Activated CD4-positive, CD25-positive, alpha-beta regulatory T cell treated with anti-CD3 and anti-CD28 coated beads, Interleukin-2, amount 50 U/mL, for 16 hours (primary cell): ENCODE results near the gene QSOX2.

Experiments
- DNase-seq: peaks from one replicate; pipeline ENCODE4 v3.0.0-alpha.2; 2020; ENCODE audit warnings: low read depth, low spot score

QSOX2 gene

GRCh38 chr9:136252846-136253245, 7.2 kb upstream of the QSOX2 start:
- DNase-seq, result no peak

DNA sequence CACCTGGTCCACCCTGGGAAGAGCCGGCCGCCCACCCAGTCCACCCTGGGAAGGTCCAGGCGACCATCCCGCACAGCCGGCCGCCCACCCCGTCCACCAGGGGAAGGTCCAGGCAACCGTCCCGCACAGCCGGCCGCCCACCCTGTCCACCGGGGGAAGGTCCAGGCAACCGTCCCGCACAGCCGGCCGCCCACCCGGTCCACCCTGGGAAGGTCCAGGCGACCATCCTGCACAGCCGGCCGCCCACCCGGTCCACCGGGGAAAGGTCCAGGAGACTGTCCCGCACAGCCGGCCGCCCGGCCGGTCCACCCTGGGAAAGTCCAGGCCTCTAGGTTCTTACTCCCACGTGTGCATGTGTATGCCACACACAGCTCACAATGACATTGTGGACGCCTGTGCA, 6.7 kb upstream of the QSOX2 start:
- no peak for DNase-seq

DNA sequence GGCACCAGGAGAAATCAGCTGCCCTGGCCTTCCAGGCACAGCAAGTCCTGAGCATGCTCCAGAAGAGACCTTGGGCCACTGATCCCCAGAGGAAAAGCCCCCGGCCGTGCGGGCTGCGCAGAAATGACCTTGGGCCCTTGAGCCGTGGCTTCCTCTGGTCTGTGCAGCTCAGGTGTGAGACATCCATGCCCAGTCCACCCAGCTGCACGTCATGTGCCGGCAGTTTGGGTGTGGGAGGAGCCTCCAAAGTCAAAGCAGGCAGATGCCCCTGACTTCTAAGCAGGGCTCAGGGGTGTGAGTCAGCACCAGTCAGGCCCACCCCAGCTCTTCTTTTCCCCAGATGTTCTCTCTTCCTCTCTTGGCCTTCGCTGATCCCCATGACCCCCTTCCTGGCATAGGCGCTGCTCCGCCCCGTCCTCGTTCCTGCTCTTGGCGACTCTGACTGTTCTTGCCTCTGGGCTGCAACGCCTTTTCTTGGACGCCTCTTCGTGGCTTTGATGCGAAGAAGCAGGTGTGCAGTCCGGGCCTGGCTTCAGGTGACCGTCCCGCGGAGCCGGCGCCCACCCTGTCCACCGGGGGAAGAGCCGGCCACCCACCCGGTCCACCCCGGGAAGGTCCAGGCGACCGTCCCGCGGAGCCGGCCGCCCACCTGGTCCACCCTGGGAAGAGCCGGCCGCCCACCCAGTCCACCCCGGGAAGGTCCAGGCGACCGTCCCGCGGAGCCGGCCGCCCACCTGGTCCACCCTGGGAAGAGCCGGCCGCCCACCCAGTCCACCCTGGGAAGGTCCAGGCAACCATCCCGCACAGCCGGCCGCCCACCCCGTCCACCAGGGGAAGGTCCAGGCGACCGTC, 5.9 kb upstream of the QSOX2 start:
- no peak for DNase-seq

DNA sequence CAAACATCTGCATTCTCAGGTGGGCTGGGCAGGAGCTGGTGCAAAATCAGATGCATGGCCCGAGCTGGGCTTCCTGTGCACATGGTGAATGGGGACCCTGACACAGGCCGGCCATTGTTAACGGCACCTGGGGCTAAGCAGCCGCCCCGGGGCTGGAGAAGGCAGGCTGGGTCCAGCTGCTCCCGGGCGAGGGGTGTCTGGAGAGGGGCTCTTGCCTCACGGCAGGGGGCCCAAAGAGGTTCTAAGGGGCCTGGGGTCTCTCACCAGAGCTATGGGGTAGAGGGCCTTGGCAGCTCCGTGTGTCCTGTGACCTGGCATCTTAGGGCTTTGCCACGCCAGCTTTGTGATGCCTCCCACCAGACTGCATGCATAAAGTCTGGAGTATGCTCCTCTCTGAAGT, 5.1 kb upstream of the QSOX2 start:
- DNase-seq, result no peak

DNA sequence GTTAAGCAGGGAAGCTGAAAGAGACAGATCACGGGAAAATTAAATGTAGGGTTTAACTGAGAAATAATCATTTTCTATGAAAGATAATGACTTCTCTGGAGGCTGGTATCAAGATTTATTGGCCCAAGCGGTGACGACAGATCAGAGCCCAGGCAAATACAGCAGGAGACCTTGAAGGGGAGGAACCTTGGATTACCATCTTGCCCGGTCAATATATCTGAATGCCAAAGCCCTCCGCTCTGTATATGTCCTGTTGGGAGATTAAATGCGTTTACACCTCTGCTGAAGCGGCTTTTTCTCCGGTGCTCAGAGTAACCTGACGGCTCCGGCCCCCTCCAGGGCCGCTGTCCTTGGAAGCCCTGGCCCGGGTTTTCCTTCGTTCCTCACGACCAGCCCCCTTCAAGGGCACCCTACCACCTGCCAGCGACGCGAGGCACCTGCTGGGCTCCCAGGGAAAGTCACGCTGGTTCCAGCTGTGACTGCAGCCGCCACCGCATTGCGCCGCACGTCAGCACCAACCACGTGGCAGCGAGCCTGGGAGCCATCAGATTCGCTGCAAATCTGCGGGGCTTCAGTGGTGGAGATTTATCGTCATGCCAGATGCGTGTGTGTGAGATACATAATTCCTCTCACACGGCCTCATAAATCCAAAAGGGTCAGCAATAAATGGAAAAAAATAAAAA, 4.4 kb upstream of the QSOX2 start:
- no peak for DNase-seq

- DNase-seq, result no peak
Observed at GRCh38 chr9:136248951-136249876, 3.6 kb upstream of the QSOX2 start.

GRCh38 chr9:136247947-136248637, 2.5 kb upstream of the QSOX2 start:
- DNase-seq, result no peak

GRCh38 chr9:136247551-136247916, 1.9 kb upstream of the QSOX2 start:
- no peak for DNase-seq

GRCh38 chr9:136246849-136247550, 1.4 kb upstream of the QSOX2 start:
- no peak for DNase-seq

- DNase-seq, result no peak
Observed at GRCh38 chr9:136244969-136245218, 718 bp downstream of the QSOX2 start.

- DNase-seq, result peak; percentile 26
Observed at GRCh38 chr9:136244122-136244968, 1.3 kb downstream of the QSOX2 start.

DNA sequence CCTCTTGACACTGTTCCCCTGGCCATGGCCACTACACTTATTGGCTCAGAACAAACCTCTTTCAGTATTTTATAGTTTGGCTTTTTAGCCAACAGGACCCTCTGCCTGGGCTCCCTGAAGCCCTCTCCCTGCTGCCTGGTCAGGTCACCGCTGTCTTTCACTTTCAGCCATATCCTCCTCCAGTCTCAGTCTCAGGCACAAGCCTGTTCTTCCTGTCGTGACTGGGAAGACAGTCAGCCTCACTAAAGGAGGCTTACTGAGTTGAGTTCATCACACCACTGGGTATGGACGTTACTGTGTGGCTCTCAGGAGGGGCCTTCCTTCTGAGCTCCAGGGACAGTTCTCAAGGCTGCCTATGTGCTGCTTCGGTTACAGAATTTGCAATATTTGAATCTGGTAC, 2.0 kb downstream of the QSOX2 start:
- no peak for DNase-seq

DNA sequence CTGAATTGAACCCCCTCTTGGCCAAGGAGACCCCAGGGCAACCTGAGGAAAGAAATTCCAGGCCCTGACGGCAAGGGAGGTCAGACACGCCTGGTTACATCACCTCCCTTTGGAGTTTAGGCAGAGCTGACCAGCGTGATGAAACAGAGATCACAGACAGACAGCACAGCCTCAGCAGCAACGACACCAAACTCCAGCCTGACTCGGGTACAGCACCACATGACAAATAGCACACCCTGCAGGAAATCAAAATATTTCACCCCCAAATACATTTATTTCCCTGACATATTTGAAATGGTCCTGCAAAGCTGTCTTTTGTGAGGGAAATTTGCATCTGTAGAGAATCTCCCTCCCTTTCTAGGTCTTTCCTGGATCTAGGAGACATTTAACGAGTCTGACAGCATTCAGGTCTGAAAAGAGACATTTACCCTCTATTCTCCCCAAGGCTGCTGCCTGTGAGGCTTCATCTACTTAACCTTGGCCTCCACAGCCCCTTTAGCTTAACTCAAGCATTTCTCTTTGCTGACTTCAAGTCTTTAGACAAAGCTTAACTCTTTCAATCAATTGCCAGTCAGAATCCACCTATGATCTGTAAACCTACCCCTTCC, 2.6 kb downstream of the QSOX2 start:
- DNase-seq, result no peak

DNA sequence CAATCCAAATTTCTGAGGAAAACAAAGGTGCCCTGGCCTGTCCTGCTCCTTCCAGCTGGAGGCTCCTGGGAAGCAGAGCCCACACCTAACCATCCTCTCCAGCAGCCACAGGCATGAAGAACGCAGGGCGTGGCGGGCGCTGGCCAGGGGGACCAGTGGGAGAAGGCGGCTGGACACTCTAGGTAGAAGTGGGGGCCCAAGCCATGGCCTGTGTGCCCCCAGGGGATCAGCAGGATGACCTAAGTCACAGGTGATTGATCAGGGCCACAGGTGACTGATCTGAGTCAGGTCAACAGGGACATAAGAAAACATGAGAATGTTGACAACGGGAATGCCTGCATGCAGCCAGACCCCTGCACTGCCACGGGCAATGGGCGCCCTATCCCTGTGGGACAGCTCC, 3.4 kb downstream of the QSOX2 start:
- DNase-seq, result no peak

DNA sequence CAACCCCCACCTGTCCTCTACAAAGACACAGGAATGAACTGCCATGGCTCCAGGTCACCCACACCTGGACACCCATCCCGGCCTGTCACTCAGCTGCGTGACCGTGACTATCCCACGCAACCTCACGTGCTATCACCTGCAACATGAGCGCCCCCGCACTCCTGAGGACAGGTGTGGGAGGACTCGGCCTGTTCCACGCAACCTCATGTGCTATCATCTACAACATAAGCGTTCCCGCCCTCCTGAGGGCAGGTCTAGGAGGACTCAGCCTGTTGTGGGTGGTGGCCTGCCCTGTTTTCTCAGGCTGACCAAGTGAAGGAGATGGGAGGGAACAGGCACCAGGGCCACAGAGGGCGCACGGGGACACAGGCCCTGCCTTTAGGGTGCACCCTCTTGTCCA, 4.1 kb downstream of the QSOX2 start:
- no peak for DNase-seq

DNA sequence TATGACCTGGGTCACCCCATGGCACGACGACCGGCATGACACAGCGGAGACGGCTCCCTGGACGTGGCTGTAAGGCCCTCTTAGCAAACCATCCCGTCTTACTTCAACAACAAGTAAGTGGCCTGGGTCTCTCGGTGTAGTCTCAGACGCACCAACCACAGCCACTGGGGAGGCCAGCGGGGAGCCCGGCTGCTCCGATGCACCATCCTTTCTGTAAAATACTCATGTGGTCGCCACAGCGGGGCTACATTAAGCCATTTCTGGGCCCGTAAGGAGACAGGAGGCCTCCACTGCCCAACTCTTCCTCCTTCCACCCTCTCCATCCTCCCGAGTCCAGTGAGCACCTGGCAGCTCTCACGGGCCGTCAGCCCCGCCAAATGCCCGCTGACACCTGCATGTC, 4.7 kb downstream of the QSOX2 start:
- DNase-seq, result no peak

GRCh38 chr9:136239983-136240330, 5.7 kb downstream of the QSOX2 start:
- DNase-seq, result no peak

DNA sequence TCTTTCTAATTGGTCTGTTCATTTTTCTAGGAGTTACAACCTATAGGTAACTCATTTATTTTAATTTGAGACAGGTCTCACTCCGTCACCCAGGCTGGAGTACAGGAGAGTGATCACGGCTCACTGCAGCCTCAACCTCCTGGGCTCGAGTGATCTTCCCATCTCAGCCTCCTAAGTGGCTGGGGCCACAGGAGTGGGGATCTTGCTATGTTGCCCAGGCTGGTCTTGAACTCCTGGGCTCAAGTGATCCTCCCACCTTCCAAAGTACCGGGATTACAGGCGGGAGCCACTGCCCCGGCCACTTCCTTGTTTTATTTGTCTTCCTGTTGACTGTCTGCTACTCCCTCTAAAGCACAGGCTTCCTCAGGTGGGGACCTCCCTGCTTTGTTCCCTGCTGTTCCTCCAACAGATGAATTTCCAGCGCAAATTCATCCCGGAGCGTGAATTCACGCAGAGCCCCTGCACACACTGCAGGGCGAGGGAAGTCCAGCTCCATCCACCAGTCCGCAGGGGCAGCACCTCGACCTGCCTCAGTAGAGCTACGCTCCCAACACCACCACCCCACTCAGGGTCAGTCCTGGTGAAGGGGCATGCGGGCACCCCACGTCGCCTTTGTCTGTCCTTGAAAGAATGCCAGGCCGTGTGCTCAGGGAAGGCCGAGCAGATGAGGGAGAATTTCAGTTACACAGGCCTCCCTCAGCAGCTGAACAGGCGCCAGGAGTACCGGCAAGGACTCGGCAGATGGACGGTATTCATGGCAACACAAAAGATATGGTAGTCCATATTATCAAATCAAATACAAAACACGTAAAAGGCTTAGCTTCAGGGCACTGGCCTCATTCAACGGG, 6.3 kb downstream of the QSOX2 start:
- DNase-seq, result no peak

DNA sequence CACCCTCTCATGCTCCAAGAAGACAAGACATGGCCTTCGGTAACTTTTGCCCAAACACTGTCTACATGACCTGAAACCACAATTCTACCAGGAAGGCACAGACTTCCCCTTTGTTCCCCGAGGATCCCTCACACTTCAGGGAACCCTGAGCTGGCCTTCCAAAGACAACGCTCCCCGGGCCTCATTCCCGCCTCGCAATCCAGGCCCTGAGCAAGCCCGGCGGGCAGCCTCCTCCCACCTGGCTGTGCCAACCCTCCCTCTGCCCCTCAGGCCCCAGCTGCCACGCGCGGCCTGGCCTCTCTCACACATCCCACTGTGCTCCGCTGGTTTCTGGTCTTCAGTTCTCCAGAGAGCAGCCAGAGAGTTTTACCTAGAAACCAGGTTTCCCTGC, 7.3 kb downstream of the QSOX2 start:
- no peak for DNase-seq
